Ectodermal cell (in vitro differentiated cells): Measurements from ENCODE around the gene SHROOM2.
A peak's percentile ranks its signal among the peaks of the same experiment; 100 is the strongest.

Experiments used
- H3K27ac ChIP-seq: 2 replicates; pipeline ENCODE4 v1.7.0; 2013; ENCODE audit warnings: mild to moderate bottlenecking, low read depth, low read length; ENCODE audit not compliant: insufficient read depth, poor library complexity, severe bottlenecking
- H3K27me3 ChIP-seq: 2 replicates; pipeline ENCODE4 v1.7.0; 2013; ENCODE audit warnings: mild to moderate bottlenecking, low read length; ENCODE audit not compliant: insufficient read depth, control insufficient read depth, poor library complexity, severe bottlenecking
- H3K36me3 ChIP-seq: one replicate; pipeline ENCODE4 v1.7.0; 2013; ENCODE audit warnings: low read length; ENCODE audit not compliant: control insufficient read depth, insufficient read depth
- H3K4me1 ChIP-seq: one replicate; pipeline ENCODE4 v1.7.0; 2013; ENCODE audit warnings: low read length; ENCODE audit not compliant: control insufficient read depth, insufficient read depth
- H3K4me3 ChIP-seq: 2 replicates; pipeline ENCODE4 v1.7.0; 2013; ENCODE audit warnings: low read depth, low read length, control low read depth; ENCODE audit not compliant: insufficient read depth
- H3K9me3 ChIP-seq: 2 replicates; pipeline ENCODE4 v1.7.0; 2013; ENCODE audit warnings: mild to moderate bottlenecking, low read length, moderate library complexity; ENCODE audit not compliant: control insufficient read depth
- WGBS, 2 experiments: methylation state at CpG; one replicate each; pipeline ENCODE4 v1.1.7; 2013; ENCODE audit warnings: missing lambda C conversion rate in 2 of 2; 5-methylcytosine and 5-hydroxymethylcytosine counted together

Gene SHROOM2

GRCh38 chrX:9952300-9952699 lies 166.1 kb downstream of the SHROOM2 start:
- Histone ChIP-seq H3K36me3 (no peaks in the 10 kb centered on the region), H3K27ac (no peak overlapping the region), H3K4me1 (no peaks in the 10 kb centered on the region), H3K4me3 (no peak overlapping the region), H3K27me3 (no peaks in the 10 kb centered on the region), H3K9me3 (no peaks in the 10 kb centered on the region)
- 83 to 100% methylated on average over 1 of the region's 1 CpG for WGBS, 2 experiments

DNA sequence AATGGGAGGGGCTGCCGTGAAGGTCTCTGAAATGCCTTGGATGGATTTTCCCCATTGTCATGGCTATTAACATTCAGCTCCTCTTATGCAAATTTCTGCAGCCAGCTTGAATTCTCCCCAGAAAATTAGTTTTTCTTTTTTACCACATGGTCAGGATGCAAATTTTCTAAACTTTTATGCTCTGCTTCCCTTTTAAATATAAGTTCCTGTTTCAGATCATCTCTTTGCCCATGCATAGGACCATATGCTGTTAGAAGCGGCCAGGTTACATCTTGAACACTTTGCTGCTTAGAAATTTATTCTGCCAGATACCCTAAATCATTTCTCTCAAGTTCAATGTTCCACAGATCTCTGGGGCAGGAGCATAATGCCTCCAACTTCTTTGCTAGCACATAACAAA lies 167.2 kb downstream of the SHROOM2 start:
- Histone ChIP-seq H3K27ac (no peak overlapping the region), H3K9me3 (no peaks in the 10 kb centered on the region), H3K27me3 (no peaks in the 10 kb centered on the region), H3K4me1 (no peaks in the 10 kb centered on the region), H3K36me3 (no peaks in the 10 kb centered on the region), H3K4me3 (no peak overlapping the region)
- WGBS, 2 experiments, result 82 to 87% methylated on average over 2 of the region's 2 CpGs

DNA sequence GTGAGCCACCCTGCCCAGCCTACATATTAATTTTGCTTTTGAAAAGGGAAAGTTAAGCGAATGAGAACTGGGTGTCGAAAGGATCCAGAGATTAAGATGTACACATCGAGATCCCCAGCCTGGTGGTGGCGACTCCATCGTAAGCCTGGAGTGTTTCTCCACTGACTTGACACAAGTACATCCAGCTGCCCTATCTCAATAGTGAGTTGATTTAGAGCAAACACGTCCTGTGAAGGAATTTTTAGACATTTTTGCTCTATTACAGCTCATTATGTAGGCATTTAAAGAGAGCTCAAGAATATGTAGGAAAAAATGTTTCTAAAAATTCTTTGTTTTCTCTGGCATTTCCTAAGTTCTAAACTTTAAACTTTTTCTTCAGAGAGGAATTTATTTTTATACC lies 169.3 kb downstream of the SHROOM2 start:
- 94 to 97% methylated on average over 5 to 6 of the region's 6 CpGs for WGBS, 2 experiments
- no peak overlapping the region for H3K4me3 ChIP-seq
- no peaks in the 10 kb centered on the region for H3K9me3 ChIP-seq

GRCh38 chrX:9957743-9958142 lies 171.5 kb downstream of the SHROOM2 start:
- Histone ChIP-seq H3K4me3 (no peak overlapping the region), H3K27ac (no peak overlapping the region), H3K36me3 (no peaks in the 10 kb centered on the region), H3K4me1 (no peaks in the 10 kb centered on the region), H3K9me3 (no peaks in the 10 kb centered on the region), H3K27me3 (no peaks in the 10 kb centered on the region)
- 97 to 98% methylated on average over 7 of the region's 9 CpGs for WGBS, 2 experiments

More for the DNA sequence above, 169.3 kb downstream of the SHROOM2 start:
- Histone ChIP-seq H3K27me3 (no peaks in the 10 kb centered on the region), H3K36me3 (no peaks in the 10 kb centered on the region), H3K27ac (no peak overlapping the region), H3K4me1 (no peaks in the 10 kb centered on the region)

GRCh38 chrX:9958183-9958582 lies 172.0 kb downstream of the SHROOM2 start:
- 94 to 100% methylated on average over 4 of the region's 5 CpGs for WGBS, 2 experiments
- Histone ChIP-seq H3K4me3 (no peak overlapping the region), H3K27ac (no peak overlapping the region), H3K4me1 (no peaks in the 10 kb centered on the region), H3K27me3 (no peaks in the 10 kb centered on the region), H3K36me3 (no peaks in the 10 kb centered on the region), H3K9me3 (no peaks in the 10 kb centered on the region)

- Histone ChIP-seq H3K4me1 (no peaks in the 10 kb centered on the region), H3K9me3 (no peaks in the 10 kb centered on the region), H3K4me3 (no peak overlapping the region), H3K27me3 (no peaks in the 10 kb centered on the region), H3K27ac (no peak overlapping the region), H3K36me3 (no peaks in the 10 kb centered on the region)
- 89 to 95% methylated on average over 5 of the region's 5 CpGs for WGBS, 2 experiments
Measured at GRCh38 chrX:9961750-9962149, 175.5 kb downstream of the SHROOM2 start.

GRCh38 chrX:9966775-9967408 lies 180.7 kb downstream of the SHROOM2 start, which contains the start of gene CLDN34:
Gene CLDN34 (plus strand): TSS chrX:9967358. CDS start chrX:9967358, 0 bp downstream.
- no peaks in the 10 kb centered on the region for H3K9me3 ChIP-seq
- no peaks in the 10 kb centered on the region for H3K36me3 ChIP-seq
- no peak within 1 kb of the TSS for H3K4me3 ChIP-seq
- H3K4me1 ChIP-seq, result no peaks in the 10 kb centered on the region
- H3K27me3 ChIP-seq, result no peaks in the 10 kb centered on the region
- no peak within 1 kb of the TSS for H3K27ac ChIP-seq
- 94 to 97% methylated on average over 16 of the region's 16 CpGs for WGBS, 2 experiments

DNA sequence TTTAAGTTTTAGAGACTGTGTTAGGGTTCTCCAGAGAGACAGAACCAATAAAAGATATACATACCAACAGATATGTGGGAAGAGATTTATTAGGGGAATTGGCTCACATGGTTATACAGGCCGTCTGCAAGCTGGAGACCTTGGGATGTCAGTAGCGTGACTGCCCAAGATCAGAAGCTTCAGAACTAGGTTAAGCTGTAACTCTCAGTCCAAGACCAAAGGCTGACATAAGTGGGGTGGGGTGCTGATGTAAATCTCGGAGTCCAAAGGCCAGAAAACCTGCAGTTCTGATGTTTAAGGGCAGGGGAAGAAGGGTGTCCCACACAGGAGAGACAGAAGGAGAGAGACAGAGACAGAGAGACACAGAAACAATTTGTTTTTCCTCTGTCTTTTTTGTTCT lies 191.4 kb downstream of the SHROOM2 start:
- no peaks in the 10 kb centered on the region for H3K27me3 ChIP-seq
- 92 to 93% methylated on average over 3 of the region's 3 CpGs for WGBS, 2 experiments
- H3K36me3 ChIP-seq, result no peaks in the 10 kb centered on the region
- no peaks in the 10 kb centered on the region for H3K9me3 ChIP-seq
- no peaks in the 10 kb centered on the region for H3K4me1 ChIP-seq
- H3K27ac ChIP-seq, result no peak overlapping the region
- no peak overlapping the region for H3K4me3 ChIP-seq

GRCh38 chrX:9980401-9980800 lies 194.2 kb downstream of the SHROOM2 start:
- no peak overlapping the region for H3K4me3 ChIP-seq
- H3K27me3 ChIP-seq, result no peaks in the 10 kb centered on the region
- H3K27ac ChIP-seq, result no peak overlapping the region
- H3K36me3 ChIP-seq, result no peaks in the 10 kb centered on the region
- H3K4me1 ChIP-seq, result no peaks in the 10 kb centered on the region
- H3K9me3 ChIP-seq, result no peaks in the 10 kb centered on the region
- WGBS, 2 experiments, result 95 to 98% methylated on average over 3 to 5 of the region's 7 CpGs

DNA sequence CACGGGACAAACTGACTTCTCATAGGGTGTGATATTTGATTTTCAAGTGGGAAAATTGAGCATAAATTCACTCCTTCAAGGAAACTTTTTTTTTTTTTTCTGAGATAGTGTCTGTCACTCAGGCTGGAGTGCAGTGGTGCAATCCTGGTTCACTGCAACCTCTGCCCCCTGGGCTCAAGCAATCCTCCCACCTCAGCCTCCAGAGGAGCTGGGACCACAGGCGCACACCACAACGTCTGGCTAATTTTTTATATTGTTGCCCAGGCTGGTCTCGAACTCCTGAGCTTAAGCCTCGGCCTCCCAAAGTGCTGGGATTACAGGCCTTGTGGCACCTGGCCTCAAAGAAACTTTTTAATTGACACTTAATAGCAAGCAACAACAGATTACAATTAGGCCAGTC lies 194.7 kb downstream of the SHROOM2 start:
- H3K27ac ChIP-seq, result peak overlapping the region; percentile 26
- H3K9me3 ChIP-seq, result no peaks in the 10 kb centered on the region
- H3K4me3 ChIP-seq, result no peak overlapping the region
- H3K4me1 ChIP-seq, result no peaks in the 10 kb centered on the region
- no peaks in the 10 kb centered on the region for H3K27me3 ChIP-seq
- 81 to 96% methylated on average over 4 of the region's 5 CpGs for WGBS, 2 experiments
- H3K36me3 ChIP-seq, result no peaks in the 10 kb centered on the region

- Histone ChIP-seq H3K27ac (no peak overlapping the region), H3K36me3 (no peaks in the 10 kb centered on the region), H3K27me3 (no peaks in the 10 kb centered on the region), H3K9me3 (no peaks in the 10 kb centered on the region), H3K4me1 (no peaks in the 10 kb centered on the region), H3K4me3 (no peak overlapping the region)
- WGBS, 2 experiments, result 96 to 97% methylated on average over 18 of the region's 18 CpGs
Measured at GRCh38 chrX:9983441-9983840, 197.2 kb downstream of the SHROOM2 start.
